Panc1 (cell line): Measurements from ENCODE around the gene LAYN. TPM values are rescaled to one million over a fixed set of nuclear protein-coding genes. Genes with fewer than 3 reads are reported as not detected.

Experiments used
- ATAC-seq: fragments of 200-7000 bp; cut with Tn5 transposase; 2 replicates; pipeline ENCODE4 v1.9.1; 2020; ENCODE audit warnings: mild to moderate bottlenecking, moderate library complexity
- BruUV-seq: library from RNA; stranded (reverse); fragments of 400-500 nt; replicated peaks from 2 replicates; lab custom pipeline; 2021; lab: Mats Ljungman, UMichigan
- CTCF ChIA-PET: fragments of 300-600 bp; sonication (Branson Sonifier 250); formaldehyde crosslinking; loops from one replicate; lab custom pipeline; 2022; ENCODE audit warnings: antibody characterized with exemption; lab: Charles Lee
- POLR2A ChIA-PET: fragments of 300-600 bp; sonication (Branson Sonifier 250); formaldehyde crosslinking; loops from one replicate; lab custom pipeline; 2022; ENCODE audit warnings: antibody characterized with exemption; lab: Charles Lee
- DNase-seq: peaks from one replicate; pipeline ENCODE4 v3.0.0-alpha.2; 2010; ENCODE audit warnings: low read depth, low spot score
- H3K27ac ChIP-seq: 2 replicates; pipeline ENCODE4 v1.5.1; 2011; ENCODE audit warnings: mild to moderate bottlenecking, low read length, inconsistent platforms
- H3K27me3 ChIP-seq: fragments of 200-500 bp; sonication (Bioruptor generic); 2 replicates; pipeline ENCODE4 v1.6.0; 2014; ENCODE audit warnings: low read length, inconsistent platforms; ENCODE audit not compliant: control insufficient read depth, insufficient read depth
- H3K36me3 ChIP-seq: fragments of 200-500 bp; sonication (Bioruptor generic); 2 replicates; pipeline ENCODE4 v1.5.1; 2014; ENCODE audit warnings: inconsistent platforms, mild to moderate bottlenecking, low read length, moderate library complexity; ENCODE audit not compliant: control insufficient read depth, insufficient read depth
- H3K4me1 ChIP-seq: 2 replicates; pipeline ENCODE4 v1.5.1; 2011; ENCODE audit warnings: inconsistent platforms, mild to moderate bottlenecking, low read length, moderate library complexity; ENCODE audit not compliant: control insufficient read depth, insufficient read depth
- H3K4me3 ChIP-seq, 2 experiments: 2 replicates each; pipeline ENCODE4 v1.5.1; 2011 to 2012; ENCODE audit warnings: low read depth in 2 of 2, low read length in 2 of 2, mild to moderate bottlenecking in 2 of 2, inconsistent platforms in 1 of 2, moderate library complexity in 1 of 2
- H3K9me3 ChIP-seq: fragments of 200-500 bp; sonication (Bioruptor generic); 2 replicates; pipeline ENCODE4 v1.5.1; 2014; ENCODE audit warnings: low read depth, mild to moderate bottlenecking, inconsistent platforms, low read length, moderate library complexity; ENCODE audit not compliant: control insufficient read depth, insufficient read depth
- CTCF ChIP-seq: fragments of 450-650 bp; IDR thresholded peaks from 2 replicates; pipeline ENCODE4 v1.5.1; 2017; ENCODE audit warnings: mild to moderate bottlenecking
- POLR2AphosphoS5 ChIP-seq: IDR thresholded peaks from 2 replicates; pipeline ENCODE4 v1.6.1; 2012; ENCODE audit warnings: mild to moderate bottlenecking, low read depth, low read length, moderate library complexity
- REST ChIP-seq, 2 experiments: IDR thresholded peaks; 2 replicates each; pipeline ENCODE4 v1.6.1; 2011 to 2012; ENCODE audit warnings: low read depth in 2 of 2, control low read depth in 1 of 2, low read length in 1 of 2, mild to moderate bottlenecking in 1 of 2, moderate library complexity in 1 of 2; ENCODE audit not compliant: insufficient read depth in 1 of 2
- SIN3A ChIP-seq: IDR thresholded peaks from 2 replicates; pipeline ENCODE4 v1.6.1; 2012; ENCODE audit warnings: low read depth, mild to moderate bottlenecking, low read length, moderate library complexity, borderline replicate concordance; ENCODE audit not compliant: insufficient read depth
- TCF7L2 ChIP-seq: IDR thresholded peaks from 2 replicates; pipeline ENCODE4 v1.6.1; 2011; ENCODE audit warnings: mild to moderate bottlenecking, low read depth, low read length, inconsistent platforms
- in situ Hi-C: cut with HindIII; loops from 2 replicates; pipeline ENCODE4 v1.10.0; 2016; ENCODE audit warnings: low sequenced_read_pairs, low pct_unique_long_range_greater_than_20kb
- intact Hi-C: fragments of 100-400 bp; cut with micrococcal nuclease; formaldehyde crosslinking; loops from one replicate; pipeline ENCODE4 v1.10.0; 2022; ENCODE audit not compliant: unreplicated experiment
- total RNA-seq: library from RNA; stranded (reverse); gene quantifications from one replicate; pipeline ENCODE4 v1.2.1, GENCODE V29; 2021; ENCODE audit not compliant: unreplicated experiment

LAYN gene
- total RNA-seq, 1 experiment from 2014 or later = 3.6 TPM

- H3K36me3 ChIP-seq = no peaks in the 10 kb centered on the region
- no peak for TF ChIP-seq SIN3A
- TF ChIP-seq POLR2AphosphoS5 = no peak
- no peak for TF ChIP-seq TCF7L2
- TF ChIP-seq REST (IDR thresholded peaks at IDR 0.05; ENCODE audit: insufficient read depth in 1 of 2, low read depth in 2 of 2, low read length in 1 of 2) = no peak
- no peak for TF ChIP-seq CTCF
- intact Hi-C loops (no loop called here), in situ Hi-C loops (no loop called here)
- no TSS peak for BruUV-seq
- no peaks in the 10 kb centered on the region for H3K9me3 ChIP-seq
- CTCF ChIA-PET = no interaction called here
- DNase-seq = no peak
- no peak for ATAC-seq
- peaks cover 21% of the 10 kb centered on the region for H3K27me3 ChIP-seq
- POLR2A ChIA-PET = interaction anchor here (0.6 kb wide), 1 partner anchor 53 kb away, joined by 4 read pairs; no protein-coding TSS in a partner anchor
- H3K4me3 ChIP-seq = no peak overlapping the region; a peak in 1 of 4 replicates
- no peak overlapping the region for H3K27ac ChIP-seq
- peaks cover 7% of the 10 kb centered on the region; the same call in 1 of the 2 replicates for H3K4me1 ChIP-seq
Measured at GRCh38 chr11:111542606-111543275, 2.2 kb downstream of the LAYN start.

- Histone ChIP-seq H3K4me3 (no peak overlapping the region), H3K36me3 (no peaks in the 10 kb centered on the region), H3K9me3 (no peaks in the 10 kb centered on the region), H3K27me3 (no peaks in the 10 kb centered on the region; the same call in 1 of the 2 replicates), H3K4me1 (no peaks in the 10 kb centered on the region), H3K27ac (no peak overlapping the region)
- intact Hi-C loops (no loop called here), in situ Hi-C loops (no loop called here)
- ChIA-PET POLR2A (no interaction called here), CTCF (no interaction called here)
- ATAC-seq = no peak
- BruUV-seq = no TSS peak
- TF ChIP-seq CTCF = no peak
- no peak for DNase-seq
Measured at GRCh38 chr11:111548525-111548924, 8.0 kb downstream of the LAYN start.
